BE2C (cell line): Measurements from ENCODE around the gene INPP5A.

ENCODE experiments used
- DNase-seq: peaks from one replicate; pipeline ENCODE4 v3.0.0-alpha.2; 2020
- H3K27me3 ChIP-seq: fragments of 250-450 bp; sonication (Bioruptor Pico); 2 replicates; pipeline ENCODE4 v1.5.1; 2020; ENCODE audit warnings: mild to moderate bottlenecking
- H3K36me3 ChIP-seq: fragments of 250-450 bp; sonication (Bioruptor Pico); 2 replicates; pipeline ENCODE4 v1.5.1; 2020; ENCODE audit warnings: mild to moderate bottlenecking
- H3K4me1 ChIP-seq: fragments of 250-450 bp; sonication (Bioruptor Pico); 2 replicates; pipeline ENCODE4 v1.5.1; 2020
- H3K4me3 ChIP-seq: 2 replicates; pipeline ENCODE4 v1.5.1; 2011; ENCODE audit warnings: low read depth, low read length
- H3K9me3 ChIP-seq: fragments of 250-450 bp; sonication (Bioruptor Pico); 2 replicates; pipeline ENCODE4 v1.5.1; 2020
- TF ChIP-seq, protein P1 (sequence below): IDR thresholded peaks from 2 replicates; pipeline ENCODE4 v1.5.1; 2012; ENCODE audit warnings: mild to moderate bottlenecking, low read depth, low read length

INPP5A gene

DNA sequence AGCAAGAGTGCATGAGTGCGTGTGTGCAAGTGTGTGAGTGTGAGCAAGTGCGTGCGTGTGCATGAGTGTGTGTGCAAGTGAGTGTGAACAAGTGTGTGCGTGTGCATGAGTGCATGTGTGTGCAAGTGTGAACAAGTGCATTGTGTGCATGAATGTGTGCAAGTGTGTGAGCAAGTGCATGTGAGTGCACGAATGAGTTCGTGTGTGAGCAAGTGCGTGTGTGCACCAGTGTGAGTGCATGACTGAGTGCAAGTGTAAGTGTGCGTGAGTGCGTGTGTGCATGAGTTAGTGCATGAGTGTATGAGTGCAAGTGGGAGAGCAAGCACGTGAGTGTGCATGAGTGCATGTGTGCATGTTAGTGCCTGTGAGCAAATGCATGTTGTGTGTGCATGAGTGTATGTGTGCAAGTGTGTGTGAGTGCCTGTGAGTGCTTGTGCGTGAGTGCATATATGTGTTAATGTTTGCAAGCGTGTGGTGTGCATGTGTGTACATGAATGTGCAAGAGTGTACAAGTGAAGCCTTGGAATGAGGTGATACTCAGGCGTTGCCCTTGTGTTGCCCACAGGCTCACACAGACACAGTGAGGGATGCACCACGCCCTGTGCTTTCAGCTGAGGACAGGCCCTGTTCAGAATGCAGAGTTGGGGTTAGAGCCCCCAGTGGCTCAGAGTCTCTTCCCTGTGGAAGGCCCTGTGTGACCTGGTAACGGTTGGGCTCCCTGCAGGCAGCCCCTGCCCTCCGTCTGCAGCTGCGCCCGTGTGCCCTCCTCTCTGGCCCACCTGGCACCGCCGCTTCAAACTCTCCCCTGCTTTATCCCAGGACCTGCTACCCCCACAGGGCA, 151.2 kb downstream of the INPP5A start:
- H3K9me3 ChIP-seq = no peaks in the 10 kb centered on the region
- no peaks in the 10 kb centered on the region for H3K27me3 ChIP-seq
- H3K36me3 ChIP-seq = no peaks in the 10 kb centered on the region
- no peaks in the 10 kb centered on the region for H3K4me1 ChIP-seq
- DNase-seq = no peak
- no peak overlapping the region for H3K4me3 ChIP-seq
- TF ChIP-seq, protein P1, sequence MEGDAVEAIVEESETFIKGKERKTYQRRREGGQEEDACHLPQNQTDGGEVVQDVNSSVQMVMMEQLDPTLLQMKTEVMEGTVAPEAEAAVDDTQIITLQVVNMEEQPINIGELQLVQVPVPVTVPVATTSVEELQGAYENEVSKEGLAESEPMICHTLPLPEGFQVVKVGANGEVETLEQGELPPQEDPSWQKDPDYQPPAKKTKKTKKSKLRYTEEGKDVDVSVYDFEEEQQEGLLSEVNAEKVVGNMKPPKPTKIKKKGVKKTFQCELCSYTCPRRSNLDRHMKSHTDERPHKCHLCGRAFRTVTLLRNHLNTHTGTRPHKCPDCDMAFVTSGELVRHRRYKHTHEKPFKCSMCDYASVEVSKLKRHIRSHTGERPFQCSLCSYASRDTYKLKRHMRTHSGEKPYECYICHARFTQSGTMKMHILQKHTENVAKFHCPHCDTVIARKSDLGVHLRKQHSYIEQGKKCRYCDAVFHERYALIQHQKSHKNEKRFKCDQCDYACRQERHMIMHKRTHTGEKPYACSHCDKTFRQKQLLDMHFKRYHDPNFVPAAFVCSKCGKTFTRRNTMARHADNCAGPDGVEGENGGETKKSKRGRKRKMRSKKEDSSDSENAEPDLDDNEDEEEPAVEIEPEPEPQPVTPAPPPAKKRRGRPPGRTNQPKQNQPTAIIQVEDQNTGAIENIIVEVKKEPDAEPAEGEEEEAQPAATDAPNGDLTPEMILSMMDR = no peak

DNA sequence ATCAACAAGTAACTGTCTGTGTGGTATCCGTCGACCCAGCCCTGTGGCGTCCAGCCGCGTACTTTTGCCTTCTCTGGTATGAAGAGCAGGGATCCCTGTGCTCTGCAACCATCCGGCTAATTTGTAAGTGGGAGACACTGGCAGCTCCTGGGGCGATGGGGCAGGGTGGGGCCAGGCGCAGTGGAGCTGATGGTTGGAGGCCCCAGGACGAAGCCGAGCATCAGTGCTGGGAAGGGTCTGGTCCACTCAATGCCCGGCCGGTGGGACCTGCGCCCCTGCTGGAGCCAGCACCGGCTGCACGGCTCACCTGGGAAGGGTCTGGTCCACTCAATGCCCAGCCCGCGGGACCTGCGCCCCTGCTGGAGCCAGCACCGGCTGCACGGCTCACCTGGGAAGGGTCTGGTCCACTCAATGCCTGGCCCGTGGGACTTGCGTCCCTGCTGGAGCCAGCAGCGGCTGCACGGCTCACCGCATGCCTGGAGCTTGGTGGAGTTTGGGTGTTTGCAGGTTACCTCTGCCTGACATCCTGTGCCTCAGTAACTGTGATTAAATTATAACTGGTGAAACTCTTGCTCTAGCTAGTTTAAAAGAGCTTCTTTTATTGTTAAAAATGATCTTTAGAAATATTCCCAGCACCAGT, 152.3 kb downstream of the INPP5A start:
- no peak overlapping the region for H3K4me3 ChIP-seq
- no peaks in the 10 kb centered on the region for H3K4me1 ChIP-seq
- DNase-seq = no peak
- no peaks in the 10 kb centered on the region for H3K9me3 ChIP-seq
- TF ChIP-seq, protein P1 = no peak
- H3K27me3 ChIP-seq = no peaks in the 10 kb centered on the region
- H3K36me3 ChIP-seq = no peaks in the 10 kb centered on the region

DNA sequence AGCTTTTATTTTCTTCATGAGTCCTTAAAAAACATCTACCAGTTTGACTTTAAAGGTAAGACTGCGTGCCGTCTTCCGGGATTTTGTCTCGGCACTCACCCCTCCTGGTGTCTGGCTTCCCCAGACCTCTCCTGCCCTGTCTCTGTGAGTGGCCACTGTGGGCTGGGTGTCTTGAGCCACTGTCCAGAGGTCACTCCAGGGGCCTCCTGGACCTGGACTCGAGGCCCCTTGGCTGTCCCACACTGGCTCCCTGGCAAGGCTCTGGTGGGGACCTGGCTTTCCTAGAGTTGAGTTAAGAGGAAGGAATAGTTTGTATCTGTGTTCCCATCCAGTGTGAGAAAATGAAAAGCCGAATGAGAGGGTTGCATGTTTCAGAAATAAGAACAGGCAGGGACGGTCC, 152.8 kb downstream of the INPP5A start:
- no peaks in the 10 kb centered on the region for H3K9me3 ChIP-seq
- no peaks in the 10 kb centered on the region for H3K27me3 ChIP-seq
- H3K36me3 ChIP-seq = no peaks in the 10 kb centered on the region
- H3K4me1 ChIP-seq = no peaks in the 10 kb centered on the region
- H3K4me3 ChIP-seq = no peak overlapping the region
- TF ChIP-seq, protein P1 = no peak
- no peak for DNase-seq

DNA sequence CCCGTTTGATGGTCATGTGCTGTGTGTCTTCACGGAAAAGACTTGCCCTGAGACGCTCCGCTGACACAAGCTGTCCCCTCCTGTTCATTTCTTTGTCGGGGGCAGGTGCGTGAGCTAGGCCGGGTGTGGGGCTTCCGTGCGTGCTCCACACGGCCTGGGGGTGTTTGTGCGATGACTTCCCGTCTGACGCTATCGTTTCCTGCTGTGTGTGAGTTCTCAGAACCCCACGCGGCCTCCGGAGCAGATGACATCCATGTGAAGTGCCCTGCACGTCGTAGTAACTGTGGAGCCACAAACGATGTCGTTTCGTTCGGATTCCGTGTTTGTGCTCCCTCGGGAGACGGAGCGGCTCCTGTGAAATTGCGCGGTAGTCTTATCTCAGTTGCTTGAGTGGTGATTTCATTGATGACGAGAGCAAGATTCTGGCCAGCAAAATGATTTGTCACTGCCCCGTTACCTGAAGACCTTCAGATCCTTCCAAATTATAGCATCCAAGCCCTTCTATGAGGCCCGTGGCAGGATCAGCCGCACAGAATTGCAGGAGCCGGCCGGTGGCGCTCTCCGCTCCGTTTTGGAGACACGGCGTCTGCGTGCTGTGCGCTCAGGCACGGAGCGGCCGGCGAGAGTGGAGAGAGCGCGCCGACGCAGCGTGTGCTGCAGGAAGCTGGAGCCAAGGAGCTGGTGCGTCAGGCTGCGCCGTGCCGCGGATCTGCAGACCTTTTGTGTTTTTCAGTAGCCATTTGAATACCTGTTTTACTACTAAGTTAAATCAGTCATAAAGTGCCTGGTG, 153.4 kb downstream of the INPP5A start:
- Histone ChIP-seq H3K36me3 (no peaks in the 10 kb centered on the region), H3K4me3 (no peak overlapping the region), H3K9me3 (no peaks in the 10 kb centered on the region), H3K4me1 (no peaks in the 10 kb centered on the region), H3K27me3 (no peaks in the 10 kb centered on the region)
- TF ChIP-seq, protein P1 = no peak
- DNase-seq = no peak

DNA sequence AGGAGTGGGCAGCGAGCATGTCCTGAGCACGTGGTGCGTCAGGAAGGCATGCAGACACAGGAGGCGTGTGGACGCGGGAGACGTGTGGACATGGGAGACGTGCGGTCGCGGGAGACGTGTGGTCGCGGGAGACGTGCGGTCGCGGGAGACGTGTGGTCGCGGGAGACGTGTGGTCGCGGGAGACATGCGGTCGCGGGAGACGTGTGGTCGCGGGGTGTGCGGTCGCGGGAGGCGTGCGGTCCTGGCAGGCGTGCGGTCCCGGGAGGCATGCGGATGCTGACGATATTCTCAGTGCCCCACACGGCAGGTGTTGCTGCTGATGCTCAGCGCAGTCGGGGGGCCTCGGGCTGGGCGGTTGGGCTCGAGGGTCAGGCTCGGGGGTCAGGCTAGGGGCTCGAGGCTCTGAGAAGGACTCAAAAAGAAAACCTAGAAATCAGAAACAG, 154.1 kb downstream of the INPP5A start:
- Histone ChIP-seq H3K36me3 (no peaks in the 10 kb centered on the region), H3K4me3 (no peak overlapping the region), H3K9me3 (no peaks in the 10 kb centered on the region), H3K4me1 (no peaks in the 10 kb centered on the region), H3K27me3 (no peaks in the 10 kb centered on the region)
- no peak for DNase-seq
- TF ChIP-seq, protein P1 = no peak

DNA sequence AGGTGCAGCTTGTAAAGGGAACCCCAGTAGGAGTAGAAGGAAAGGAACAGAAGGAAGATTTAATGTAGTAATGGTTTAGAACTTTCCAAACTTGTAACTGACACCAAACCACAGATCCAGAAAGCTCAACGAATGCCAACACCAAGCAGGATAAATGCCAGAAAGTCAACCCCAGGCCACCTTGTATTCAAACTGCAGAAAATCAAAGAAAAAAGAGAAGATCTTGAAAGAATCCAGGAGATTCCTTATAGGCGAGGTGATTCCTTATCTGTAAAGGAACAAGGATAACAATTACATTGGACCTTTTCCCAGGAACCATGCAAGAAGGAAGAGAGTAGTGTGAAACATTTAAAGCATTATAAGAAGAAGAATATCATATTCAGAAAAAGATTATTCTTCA, 154.7 kb downstream of the INPP5A start:
- no peaks in the 10 kb centered on the region for H3K27me3 ChIP-seq
- no peak for DNase-seq
- TF ChIP-seq, protein P1 = no peak
- H3K4me1 ChIP-seq = no peaks in the 10 kb centered on the region
- no peaks in the 10 kb centered on the region for H3K36me3 ChIP-seq
- H3K9me3 ChIP-seq = no peaks in the 10 kb centered on the region
- H3K4me3 ChIP-seq = no peak overlapping the region
